ENCODE measurements around the gene SORCS3. TPM values are rescaled to one million over a fixed set of nuclear protein-coding genes. Genes with fewer than 3 reads are reported as not detected.

The SORCS3 gene
- total RNA-seq, 1 donor from 2014 or later = 0.25 TPM

DNA sequence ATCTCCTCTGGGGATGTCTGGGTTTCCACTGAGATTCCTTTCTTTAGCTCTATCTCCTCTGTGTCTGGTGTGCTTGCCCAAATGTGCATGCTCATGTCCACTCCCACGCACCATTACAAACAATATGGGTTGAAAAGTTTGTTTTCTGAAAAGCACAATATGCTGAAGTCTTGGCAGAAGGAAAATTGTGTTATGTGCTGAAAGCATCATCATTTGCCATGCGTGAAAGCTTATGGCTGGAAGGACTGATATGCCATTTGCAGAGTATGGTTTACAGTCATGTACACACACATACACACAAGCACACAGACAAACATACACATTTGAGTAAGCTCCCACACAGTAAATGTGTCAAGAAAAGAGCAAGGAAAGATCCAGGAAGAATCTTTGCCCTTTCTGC is 231.6 kb downstream of the SORCS3 start:
- Histone ChIP-seq H3K27ac (no peak overlapping the region), H3K36me3 (no peaks in the 10 kb centered on the region), H3K4me3 (no peak overlapping the region), H3K27me3 (no peaks in the 10 kb centered on the region), H3K4me1 (no peaks in the 10 kb centered on the region), H3K9me3 (no peaks in the 10 kb centered on the region)
- TF ChIP-seq POLR2AphosphoS5 (IDR thresholded peaks at IDR 0.05; ENCODE audit: insufficient read depth in 1 of 2, low read depth in 1 of 2) = no peak
- TF ChIP-seq, protein P1, sequence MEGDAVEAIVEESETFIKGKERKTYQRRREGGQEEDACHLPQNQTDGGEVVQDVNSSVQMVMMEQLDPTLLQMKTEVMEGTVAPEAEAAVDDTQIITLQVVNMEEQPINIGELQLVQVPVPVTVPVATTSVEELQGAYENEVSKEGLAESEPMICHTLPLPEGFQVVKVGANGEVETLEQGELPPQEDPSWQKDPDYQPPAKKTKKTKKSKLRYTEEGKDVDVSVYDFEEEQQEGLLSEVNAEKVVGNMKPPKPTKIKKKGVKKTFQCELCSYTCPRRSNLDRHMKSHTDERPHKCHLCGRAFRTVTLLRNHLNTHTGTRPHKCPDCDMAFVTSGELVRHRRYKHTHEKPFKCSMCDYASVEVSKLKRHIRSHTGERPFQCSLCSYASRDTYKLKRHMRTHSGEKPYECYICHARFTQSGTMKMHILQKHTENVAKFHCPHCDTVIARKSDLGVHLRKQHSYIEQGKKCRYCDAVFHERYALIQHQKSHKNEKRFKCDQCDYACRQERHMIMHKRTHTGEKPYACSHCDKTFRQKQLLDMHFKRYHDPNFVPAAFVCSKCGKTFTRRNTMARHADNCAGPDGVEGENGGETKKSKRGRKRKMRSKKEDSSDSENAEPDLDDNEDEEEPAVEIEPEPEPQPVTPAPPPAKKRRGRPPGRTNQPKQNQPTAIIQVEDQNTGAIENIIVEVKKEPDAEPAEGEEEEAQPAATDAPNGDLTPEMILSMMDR (IDR thresholded peaks at IDR 0.05) = no peak
- TF ChIP-seq POLR2A (IDR thresholded peaks at IDR 0.05) = no peak
- intact Hi-C loops (cut with DNase I) = no loop called here
- no peak for DNase-seq (ENCODE audit: extremely low spot score in 2 of 2)

DNA sequence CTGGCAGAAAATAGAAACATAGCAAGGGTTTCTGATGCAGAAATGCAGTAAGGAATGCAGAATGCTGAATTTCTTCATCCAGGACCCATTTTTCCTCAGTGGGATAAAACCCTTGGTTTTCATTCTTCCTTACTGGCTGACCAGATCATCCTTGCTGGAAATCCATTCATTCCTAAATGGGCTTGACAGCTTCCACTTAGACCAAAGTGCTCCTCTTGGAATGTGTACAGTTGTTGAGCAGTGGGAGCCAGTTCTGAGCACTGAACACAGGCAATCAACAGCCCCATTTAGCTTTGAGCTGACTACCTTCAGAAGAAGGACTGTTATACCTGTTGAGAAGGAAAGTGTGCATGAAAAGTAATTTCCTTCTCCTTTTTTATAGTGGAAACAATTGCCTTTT is 232.1 kb downstream of the SORCS3 start:
- no peak for TF ChIP-seq POLR2AphosphoS5 (IDR thresholded peaks at IDR 0.05; ENCODE audit: insufficient read depth in 1 of 2, low read depth in 1 of 2)
- TF ChIP-seq, protein P1 (IDR thresholded peaks at IDR 0.05) = no peak
- TF ChIP-seq POLR2A (IDR thresholded peaks at IDR 0.05) = no peak
- H3K36me3 ChIP-seq = no peaks in the 10 kb centered on the region
- H3K27ac ChIP-seq = no peak overlapping the region
- no peaks in the 10 kb centered on the region for H3K27me3 ChIP-seq
- no peak overlapping the region for H3K4me3 ChIP-seq
- no peaks in the 10 kb centered on the region for H3K4me1 ChIP-seq
- intact Hi-C loops (cut with DNase I) = no loop called here
- H3K9me3 ChIP-seq = no peaks in the 10 kb centered on the region
- DNase-seq (ENCODE audit: extremely low spot score in 2 of 2) = no peak

DNA sequence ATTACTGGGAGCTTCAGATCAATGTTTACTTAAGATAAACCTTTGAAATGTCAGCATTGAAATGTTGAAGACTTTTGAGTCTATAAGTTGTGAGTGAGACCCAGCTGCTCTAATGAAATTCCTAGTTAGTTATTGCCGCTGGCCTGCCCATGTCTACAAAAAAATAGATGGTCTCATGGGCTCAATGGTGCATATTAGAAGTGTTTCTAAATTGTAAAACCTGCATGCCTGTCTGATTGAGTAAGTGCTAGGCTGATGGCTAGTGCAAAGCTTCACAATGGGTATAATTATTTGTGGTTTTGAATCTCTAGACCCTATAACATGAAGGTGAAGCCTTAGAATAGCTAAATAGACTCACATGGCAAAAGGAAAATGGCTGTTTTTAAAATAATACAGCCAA is 234.5 kb downstream of the SORCS3 start:
- intact Hi-C loops (cut with DNase I) = no loop called here
- Histone ChIP-seq H3K4me1 (no peaks in the 10 kb centered on the region), H3K9me3 (no peaks in the 10 kb centered on the region), H3K27ac (no peak overlapping the region), H3K27me3 (no peaks in the 10 kb centered on the region), H3K36me3 (no peaks in the 10 kb centered on the region), H3K4me3 (no peak overlapping the region)
- TF ChIP-seq, protein P1 (IDR thresholded peaks at IDR 0.05) = no peak
- no peak for TF ChIP-seq POLR2AphosphoS5 (IDR thresholded peaks at IDR 0.05; ENCODE audit: insufficient read depth in 1 of 2, low read depth in 1 of 2)
- TF ChIP-seq POLR2A (IDR thresholded peaks at IDR 0.05) = no peak
- DNase-seq (ENCODE audit: extremely low spot score in 2 of 2) = no peak

DNA sequence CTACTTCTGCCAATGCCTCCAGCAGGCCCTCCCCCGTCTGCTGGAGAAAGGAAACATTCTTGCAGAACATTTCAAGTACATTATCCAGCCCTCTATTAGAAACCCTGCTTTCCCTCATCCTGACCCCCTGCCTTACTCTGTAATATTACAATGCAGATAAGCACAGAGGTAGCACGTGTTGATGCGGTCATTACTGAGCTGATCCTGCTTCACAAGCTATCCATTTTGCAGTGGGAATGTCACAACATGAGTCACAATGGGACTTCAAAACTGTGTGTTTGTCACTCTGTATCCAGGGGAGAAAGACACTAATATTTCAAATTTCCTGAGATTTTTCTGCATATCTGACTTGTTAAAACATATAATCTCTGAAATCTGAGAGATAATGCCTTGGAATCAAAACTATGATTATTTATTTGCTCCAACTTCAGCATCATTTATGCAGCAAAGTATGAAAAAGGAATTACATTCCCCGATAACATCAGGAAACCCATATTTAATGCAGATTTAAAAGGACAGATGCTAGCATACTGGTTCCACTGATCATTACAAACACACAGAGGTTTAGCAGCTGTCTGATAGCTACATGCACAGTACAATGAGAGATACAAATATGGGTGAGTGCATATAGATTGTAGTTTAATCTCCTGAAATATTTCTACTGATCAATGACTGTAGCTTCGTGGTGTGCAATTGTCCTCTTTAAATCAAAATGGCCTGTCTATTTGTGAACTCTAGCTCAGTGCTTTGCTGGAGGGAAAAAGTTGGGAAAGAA is 239.7 kb downstream of the SORCS3 start:
- Histone ChIP-seq H3K4me3 (no peak overlapping the region), H3K27me3 (no peaks in the 10 kb centered on the region), H3K4me1 (no peaks in the 10 kb centered on the region), H3K27ac (no peak overlapping the region), H3K9me3 (no peaks in the 10 kb centered on the region), H3K36me3 (no peaks in the 10 kb centered on the region)
- TF ChIP-seq POLR2A (IDR thresholded peaks at IDR 0.05) (no peak), POLR2AphosphoS5 (IDR thresholded peaks at IDR 0.05; ENCODE audit: insufficient read depth in 1 of 2, low read depth in 1 of 2) (no peak)
- TF ChIP-seq, protein P1 (IDR thresholded peaks at IDR 0.05) = no peak
- intact Hi-C loops (cut with DNase I) = no loop called here
- no peak for DNase-seq (ENCODE audit: extremely low spot score in 2 of 2)

DNA sequence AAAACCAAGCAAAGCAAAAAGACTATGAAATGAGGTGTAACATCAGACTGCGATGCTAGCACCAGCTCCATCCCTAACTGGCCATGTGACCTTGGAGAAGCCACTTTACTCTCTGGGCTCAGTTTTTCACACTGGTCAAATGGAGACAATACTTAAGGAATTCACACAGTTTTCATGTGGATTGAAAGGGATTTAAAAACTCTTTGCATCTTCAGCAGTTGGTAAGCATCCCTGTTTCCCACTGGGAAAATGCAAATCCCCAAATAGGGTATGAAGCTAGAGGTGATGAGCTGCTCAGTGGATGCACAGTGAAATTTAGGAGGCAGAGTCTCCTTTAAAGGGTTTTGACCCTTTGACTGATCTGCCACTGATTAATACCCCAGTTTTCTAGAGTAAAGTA is 240.7 kb downstream of the SORCS3 start:
- intact Hi-C loops (cut with DNase I) = no loop called here
- no peaks in the 10 kb centered on the region for H3K36me3 ChIP-seq
- no peaks in the 10 kb centered on the region for H3K27me3 ChIP-seq
- H3K4me3 ChIP-seq = no peak overlapping the region
- no peak for DNase-seq (ENCODE audit: extremely low spot score in 2 of 2)
- TF ChIP-seq, protein P1 (IDR thresholded peaks at IDR 0.05) = no peak
- TF ChIP-seq POLR2A (IDR thresholded peaks at IDR 0.05) (no peak), POLR2AphosphoS5 (IDR thresholded peaks at IDR 0.05; ENCODE audit: insufficient read depth in 1 of 2, low read depth in 1 of 2) (no peak)
- H3K4me1 ChIP-seq = no peaks in the 10 kb centered on the region
- H3K9me3 ChIP-seq = no peaks in the 10 kb centered on the region
- H3K27ac ChIP-seq = no peak overlapping the region
